Measurements from ENCODE around the gene ADGRV1.

Gene ADGRV1

DNA sequence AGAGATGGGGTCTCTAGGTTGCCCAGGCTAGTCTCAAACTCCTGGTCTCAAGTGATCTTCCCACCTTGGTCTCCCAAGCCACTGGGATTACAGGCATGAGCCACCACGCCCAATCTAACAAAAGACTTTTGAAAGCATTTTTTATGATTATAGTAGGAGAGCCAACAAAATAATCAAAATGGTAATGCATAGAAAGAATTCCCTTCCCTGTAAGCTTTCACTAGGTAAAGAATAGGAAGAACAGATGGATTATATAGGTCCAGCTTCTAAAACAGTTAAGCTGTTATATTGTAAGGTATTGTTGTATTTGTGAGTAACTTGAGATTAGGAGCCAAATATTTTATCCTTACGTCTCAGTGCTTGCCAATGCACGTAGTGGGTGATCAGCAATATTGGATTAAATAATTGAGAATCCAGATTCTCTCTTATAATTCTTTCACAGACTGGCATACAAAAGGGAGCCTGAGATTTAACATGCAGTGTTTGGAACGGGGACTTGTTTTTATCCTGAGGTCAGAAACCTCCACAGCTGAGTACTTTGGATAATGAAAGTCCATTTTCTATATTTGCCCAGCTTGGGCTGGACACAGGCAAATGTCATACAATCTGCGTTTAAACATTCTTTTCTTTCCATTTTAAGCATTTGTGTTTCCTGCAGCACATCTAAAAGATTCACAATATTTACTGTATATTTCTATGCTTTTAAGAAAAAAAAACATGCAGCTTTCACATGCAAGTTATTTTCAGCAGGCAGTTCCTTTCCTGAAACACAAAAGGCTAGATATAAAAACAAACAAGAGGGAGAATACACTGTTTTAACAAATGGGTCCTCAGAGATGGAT is 586.1 kb downstream of the ADGRV1 start:
- no peak for FAIRE-seq

DNA sequence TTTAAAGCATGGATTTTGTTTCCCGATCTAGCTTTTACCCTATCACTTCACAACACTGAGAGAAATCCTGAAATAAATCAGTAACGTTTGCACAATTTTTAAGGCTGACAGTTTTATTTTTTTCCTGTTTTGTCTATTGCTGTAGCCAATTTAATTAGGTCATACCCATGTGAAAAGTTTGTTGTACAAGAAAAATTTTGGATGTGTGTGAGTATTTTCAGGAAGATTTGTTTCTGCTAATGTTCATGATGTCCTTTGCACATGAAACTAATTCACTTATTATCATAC is 586.7 kb downstream of the ADGRV1 start:
- FAIRE-seq = no peak

DNA sequence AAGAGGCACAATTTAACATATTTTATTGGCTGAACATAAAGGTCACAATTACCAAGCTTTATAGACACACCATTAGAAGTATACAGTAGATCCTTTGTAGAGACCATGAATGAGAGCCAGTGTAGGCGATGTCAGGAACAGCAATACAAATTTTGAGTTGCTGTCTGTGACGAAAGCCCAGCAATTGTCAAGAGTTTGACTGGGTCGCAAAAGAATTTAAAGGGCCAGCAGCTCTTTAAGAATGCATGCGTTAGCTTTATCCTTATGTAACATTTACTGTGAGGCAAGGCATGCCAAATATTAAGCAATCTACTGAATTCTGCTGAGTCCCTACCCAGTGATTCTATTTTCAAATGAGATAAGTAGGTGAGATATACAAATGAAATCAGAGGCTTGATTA is 587.6 kb downstream of the ADGRV1 start:
- no peak for FAIRE-seq

DNA sequence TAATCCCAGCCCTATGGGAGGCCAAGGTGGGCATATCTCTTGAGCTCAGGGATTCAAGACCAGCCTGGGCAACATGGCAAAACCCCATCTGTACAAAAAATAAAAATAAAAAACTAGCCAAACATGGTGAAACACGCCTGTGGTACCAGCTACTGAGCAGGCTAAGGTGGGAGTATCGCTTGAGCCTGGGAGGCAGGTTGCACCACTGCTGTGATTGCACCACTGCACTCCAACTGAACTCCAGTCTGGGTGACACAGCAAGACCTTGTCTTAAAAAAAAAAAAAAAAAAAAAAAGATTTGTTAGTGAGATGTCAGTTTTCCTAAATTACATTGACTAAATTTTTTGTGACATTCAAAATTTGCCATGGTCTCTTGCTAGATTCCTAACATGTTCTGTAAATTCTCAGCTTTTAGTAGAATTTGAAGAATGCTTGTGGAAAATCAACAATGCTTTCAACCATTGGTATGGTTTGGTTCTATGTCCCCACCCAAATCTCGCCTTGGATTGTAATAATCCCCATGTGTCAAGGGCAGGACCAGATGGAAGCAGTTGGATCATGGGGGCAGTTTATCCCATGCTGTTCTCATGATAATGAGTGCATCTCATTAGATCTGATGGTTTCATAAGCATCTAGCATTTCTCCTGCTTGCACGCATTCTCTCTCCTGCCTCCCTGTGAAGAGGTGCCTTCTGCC is 588.5 kb downstream of the ADGRV1 start:
- FAIRE-seq = no peak

DNA sequence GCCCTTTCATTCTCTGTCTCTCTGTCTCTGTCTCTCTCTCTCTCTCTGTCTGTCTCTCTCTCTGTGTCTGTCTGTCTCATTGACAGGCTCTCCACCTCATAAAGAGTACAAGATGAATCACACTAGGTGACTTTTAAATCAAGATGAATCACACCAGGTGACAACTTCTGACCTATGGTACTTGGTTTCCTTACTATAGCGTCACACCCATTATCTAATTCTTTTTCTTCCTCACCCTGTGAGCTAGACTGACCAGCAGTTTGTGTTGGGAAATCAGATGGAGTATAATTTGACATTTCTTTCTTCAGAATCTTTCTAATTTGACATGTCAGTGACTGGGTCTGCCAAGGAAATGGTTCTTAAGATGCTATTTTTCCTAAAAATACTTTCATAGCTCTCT is 591.6 kb downstream of the ADGRV1 start:
- FAIRE-seq = peak; percentile 98

DNA sequence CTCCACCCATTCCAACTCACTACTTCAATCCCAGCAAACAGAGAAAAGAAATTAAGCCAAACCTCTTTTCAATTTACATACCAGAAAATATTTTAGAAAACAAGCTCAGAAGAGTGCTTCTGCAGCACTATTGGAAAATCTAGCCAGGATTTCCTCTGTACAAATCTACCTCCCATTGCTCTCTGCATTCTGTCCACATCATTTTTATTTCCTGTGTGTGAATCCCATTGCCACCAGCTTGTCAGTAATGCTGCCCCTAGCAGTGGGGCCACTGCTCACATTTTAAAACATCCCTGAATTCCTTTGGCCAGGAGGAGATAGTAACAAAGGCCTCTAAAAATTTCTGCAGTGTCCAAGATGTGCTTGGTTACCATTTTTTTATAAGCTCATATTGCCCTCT is 592.0 kb downstream of the ADGRV1 start:
- no peak for FAIRE-seq

DNA sequence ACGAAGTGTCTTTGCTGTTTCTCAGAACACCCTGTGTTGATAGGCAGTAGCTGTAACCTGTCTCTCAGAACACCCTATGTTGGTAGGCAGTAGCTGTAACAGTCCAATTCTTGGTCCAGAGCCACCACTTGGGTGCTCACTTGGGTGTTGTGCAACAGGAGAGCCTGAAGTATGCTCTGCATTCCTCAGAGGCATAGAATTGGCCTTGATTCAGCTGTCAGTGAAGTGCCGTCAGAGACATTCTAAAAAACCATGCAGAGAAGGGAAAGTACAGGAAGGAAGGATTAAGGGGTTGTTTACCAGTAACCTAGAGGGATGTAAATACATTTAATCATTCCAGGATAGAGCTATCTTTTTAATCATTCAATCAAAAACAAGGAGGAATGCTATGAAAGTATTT is 593.4 kb downstream of the ADGRV1 start:
- no peak for FAIRE-seq

DNA sequence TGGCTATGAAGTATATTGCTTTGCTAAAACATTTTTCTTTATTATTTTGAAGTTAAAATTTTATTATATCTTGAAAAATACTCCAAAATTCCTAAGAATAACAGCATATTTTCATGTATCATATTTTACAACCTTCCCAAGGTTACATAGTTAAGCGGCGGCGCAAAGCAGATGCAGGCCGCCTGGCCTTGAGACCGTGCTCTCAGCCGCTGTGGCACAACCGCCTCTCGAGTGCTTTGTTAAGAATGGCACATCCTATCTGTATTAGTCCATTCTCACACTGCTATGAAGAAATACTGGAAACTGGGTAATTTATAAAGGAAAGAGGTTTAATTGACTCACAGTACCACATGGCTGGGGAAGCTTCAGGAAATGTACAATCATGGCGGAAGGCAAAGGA is 595.7 kb downstream of the ADGRV1 start:
- no peak for FAIRE-seq

DNA sequence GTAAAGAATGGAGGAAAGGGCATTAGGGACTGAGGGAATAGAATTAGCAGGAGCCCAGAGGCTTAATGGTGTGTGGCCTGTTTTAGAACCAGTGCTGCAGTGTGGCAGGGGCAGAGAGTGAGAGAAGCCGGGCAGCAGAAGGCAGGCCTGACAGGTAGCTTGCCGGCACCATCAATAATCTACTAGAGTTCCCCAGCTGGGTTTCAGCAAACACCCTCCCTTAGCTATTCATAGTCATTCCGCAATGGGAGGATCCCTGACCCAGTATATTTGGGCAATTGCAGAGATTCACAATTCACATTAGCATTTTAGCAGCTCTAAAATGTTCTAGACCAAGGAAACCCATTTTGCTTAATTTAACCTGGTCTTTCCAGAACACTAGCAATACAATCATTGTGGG is 596.7 kb downstream of the ADGRV1 start:
- FAIRE-seq = no peak

DNA sequence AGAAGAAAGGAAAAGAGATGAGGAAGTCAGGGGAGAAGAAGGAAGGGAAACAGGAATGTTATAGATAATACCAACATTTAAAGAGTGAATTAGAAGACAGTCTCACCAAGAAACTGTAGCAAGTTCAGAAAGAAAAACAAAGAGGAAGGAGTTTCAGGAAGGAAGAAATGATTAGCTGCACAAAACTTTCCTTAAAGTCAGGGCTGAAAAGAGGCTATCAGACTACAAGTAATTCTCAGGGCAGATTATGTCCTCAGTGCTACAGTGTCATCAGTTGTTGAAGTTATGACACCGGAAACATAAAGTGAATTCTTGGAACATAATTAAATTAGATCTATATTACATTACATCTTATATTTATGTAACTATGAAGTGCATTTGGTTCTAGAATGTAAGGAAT is 597.6 kb downstream of the ADGRV1 start:
- no peak for FAIRE-seq

DNA sequence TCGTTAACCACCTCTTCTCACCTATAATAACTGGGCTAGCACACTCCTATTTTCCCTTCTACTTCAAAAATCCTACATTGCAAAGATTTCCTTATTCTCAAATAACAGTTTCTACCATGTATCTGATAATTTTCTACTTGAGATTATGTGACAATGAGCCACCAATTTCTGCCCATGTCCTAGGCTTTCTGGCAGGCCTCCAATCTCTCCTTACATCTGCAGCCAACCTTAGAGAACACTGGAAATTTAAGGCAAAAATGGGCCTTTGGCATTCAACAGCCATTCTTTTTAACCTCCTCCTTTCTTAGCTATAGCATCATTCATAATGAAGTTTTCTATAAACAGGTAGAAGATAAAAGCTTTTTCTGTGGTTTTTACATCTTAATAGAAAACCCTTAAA is 599.4 kb downstream of the ADGRV1 start:
- FAIRE-seq = no peak

DNA sequence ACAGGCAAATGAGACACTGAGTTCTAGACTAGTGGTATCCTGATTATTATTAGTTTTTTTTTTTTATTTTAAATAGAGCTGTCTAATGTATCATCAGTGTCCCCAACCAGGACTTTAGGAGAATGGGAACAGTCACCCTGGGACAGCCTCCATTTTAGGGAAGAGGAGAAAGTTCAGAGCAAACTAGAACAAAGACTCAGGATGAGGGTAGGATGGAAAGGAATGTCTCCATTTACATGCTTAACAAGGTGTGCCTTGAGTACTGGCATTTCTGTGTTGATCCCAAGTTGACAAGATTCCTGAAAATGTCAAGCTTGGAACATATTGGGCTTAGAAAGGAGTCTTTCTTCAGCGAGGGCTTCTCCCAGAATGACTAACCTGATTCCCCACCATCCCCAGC is 601.0 kb downstream of the ADGRV1 start:
- no peak for FAIRE-seq

DNA sequence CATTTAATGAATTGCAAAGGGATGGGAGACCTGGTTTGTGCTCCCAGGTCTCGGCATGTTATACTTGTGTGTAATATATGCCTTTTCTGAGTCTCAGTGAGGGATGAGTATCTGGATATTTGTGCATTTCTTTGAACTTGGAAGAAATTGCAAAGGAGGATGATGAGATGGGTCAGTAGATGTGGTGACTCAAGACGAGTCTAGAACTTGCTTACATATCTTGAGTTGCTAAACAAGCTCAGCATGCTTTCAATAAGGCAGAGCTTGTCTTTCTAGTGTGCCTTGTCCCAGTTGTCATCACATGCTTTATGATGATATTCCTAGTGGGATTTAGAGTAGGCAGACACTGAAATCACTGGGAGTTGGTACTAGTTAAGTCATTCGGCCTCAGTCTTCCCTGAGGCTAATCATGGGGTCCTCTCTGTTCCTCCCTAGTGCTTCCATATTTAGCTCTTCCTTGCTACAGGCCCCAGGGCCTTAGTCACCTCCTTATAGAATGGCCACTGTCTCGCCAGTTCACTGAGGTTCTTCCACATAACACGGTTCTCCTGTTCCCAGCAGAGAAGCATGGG is 602.2 kb downstream of the ADGRV1 start:
- no peak for FAIRE-seq

DNA sequence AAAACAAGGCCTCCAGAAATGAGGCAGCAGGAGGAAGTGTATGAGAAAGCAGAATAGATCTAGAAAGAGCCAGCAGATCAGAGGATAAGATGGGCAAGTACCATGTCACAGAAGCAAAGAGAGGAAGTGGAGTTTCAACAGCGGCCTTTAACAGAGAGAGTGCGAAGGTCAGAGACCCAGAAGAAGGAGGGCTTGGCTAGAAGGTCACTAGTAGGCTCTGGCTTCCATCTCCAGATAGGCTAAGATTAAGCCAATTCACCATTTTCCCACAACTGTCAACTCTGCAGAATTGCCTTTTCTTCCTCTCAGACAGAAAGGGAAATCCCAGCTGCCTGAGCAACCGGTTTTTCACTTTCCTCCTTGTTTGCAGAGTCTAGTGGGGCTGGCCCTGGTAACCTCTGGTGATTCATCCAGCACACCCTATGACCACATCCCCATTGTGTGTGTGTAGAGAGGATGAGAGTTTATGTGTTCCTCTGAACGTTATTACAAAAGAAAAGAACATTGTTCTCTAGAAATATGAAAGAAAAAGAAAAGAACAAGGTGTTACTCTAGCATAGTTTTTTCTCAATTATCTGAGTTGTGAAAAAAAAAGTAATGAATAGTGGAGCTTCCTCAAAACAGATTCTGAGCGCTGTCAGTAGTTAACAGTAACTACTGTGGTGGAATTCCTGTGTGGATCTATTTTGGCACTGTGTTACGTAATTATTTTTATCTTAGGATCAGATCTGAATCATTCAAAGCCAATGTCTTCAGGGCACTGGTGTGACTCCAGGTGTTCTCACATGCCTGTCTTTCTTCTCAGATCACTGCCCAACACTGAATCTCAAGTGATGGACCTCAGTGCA is 604.2 kb downstream of the ADGRV1 start:
- FAIRE-seq = no peak

DNA sequence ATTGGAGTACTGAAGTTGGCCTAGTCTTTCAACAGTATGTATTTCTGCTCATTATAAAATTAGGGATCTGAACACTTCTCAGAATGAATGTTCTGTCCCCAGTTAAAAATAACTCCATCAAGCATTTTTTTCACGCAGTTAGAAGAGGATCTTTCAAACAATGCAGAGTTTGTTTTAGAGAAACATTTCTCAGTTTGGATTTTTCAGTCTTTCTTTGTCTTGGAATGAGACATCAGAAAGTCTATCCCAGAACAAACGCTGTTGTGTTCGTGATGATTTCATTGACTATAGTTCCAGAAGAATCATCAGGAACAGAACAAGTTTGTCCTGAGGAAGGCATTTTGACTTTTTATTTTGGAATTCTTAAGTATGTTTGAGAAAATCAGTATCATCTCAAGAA is 605.8 kb downstream of the ADGRV1 start:
- no peak for FAIRE-seq

DNA sequence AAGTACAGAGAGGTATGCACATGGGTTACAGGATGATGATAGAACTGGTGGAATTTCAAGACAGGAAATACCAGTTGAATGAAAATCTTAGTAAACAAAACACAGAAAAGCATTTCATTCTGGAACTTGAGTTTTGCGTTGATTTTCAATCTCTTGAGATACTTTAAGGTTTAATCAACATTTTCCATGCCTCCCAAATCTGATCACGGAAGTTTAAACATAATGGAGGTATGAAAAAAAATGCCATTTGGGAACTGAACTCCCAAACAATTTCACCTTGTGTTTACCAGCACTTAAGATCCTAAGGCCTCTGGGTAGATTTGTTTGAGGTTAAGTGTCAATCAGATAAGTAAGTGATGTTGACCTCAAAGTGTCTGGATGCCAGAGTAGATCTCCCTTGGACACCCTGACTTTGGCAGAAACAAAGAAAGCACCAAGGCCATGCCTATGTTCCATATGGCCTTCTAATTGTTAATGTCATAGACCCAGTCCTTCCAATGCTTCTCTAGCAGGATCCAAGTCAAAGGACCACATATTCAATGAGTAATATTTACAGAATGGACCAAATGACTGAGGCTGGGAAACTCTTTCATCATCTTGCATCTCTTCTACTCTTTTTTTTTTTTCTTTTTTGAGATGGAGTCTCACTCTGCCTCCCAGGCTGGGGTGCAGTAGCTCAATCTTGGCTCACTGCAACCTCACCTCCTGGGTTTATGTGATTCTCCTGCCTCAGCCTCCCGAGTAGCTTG is 607.6 kb downstream of the ADGRV1 start:
- no peak for FAIRE-seq

DNA sequence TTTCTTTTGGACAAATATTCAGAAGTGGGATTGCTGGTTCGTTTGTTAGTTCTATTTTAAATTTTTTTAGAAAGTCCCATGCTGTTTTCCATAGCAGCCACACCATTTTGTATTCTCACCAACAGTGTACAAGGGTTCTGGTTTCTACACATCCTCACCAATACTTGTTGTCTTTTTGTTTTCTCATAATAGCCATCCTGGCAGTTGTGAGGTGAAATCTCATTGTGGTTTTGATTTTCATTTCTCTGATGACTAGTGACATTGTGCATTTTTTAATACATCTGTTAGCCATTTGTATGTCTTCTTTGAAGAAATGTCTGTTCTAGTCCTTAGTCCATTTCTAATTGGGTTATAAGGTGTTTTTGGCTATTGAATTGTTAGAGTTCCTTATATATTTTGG is 610.3 kb downstream of the ADGRV1 start:
- no peak for FAIRE-seq

DNA sequence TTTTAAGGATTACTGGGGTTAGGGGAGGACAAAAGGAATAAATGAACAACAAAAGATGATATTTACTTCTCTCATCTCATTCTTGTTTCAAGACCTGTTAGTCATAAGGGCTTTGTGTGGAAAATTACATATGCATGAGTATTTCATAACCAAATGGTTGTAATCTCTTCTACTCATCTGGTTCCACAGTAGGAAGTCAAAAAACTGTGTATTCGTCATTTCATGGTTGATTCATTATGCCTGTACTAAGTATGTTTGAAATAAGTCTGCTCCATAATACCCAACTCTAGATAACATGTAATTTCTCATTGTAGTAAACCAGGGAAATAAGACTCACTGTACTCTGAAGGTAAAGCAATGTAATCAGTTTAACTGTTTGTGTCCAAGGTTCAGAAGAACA is 611.7 kb downstream of the ADGRV1 start:
- no peak for FAIRE-seq

DNA sequence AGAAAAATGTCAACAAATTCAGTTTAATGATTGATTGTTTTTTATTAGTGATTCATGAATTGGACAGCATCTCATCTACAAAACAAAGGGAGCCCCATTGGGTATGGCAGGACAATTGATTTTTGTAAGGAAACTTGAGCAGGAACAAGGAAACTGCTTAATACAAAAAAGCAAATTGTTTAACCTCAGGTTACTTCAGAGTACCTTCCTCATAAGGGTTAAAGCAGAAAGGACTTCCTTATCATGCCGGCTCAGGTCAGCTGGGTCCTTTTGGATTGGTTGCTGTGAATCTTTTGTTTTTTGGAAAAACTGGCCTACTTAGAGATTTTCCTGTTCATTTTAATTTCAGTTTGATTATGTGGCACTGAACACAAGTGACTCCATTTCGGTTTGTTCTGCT is 612.7 kb downstream of the ADGRV1 start:
- FAIRE-seq = no peak

DNA sequence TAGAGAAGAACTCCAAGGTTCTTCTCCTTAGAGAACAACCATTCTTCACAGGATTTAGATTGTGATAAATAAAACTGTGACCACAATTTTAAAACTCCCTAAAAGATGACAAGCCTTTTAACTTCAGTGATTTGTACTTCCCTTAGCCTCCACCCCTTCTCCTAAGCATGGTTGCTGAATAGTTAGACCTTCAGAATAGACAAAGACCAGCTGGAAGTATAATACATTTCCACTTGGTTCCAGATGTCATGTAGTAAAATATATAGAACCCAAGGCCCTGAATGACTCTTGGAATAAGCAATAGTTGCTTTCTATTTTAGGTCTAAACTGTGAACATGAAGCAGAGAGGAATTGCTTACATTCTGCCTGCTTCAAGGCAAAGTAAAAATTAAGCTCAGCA is 615.8 kb downstream of the ADGRV1 start:
- no peak for FAIRE-seq

DNA sequence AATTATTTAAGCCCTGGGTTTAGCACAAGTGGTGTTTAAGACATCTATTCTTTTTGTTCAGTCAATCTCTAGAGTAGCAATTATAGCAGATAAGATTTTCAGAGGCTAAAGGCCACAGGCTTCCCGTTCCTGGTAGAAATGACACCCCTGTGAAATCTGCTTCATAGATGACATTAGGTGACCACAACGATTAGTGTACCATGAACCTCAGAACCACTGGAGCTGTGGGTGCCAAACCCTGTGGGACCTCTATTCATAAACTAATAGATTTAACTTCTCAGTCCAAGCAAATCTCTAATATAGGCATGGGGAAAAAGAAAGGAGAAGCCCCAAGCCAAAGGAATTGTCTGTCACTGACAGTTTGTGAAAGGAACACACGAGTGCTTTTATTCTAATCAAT is 617.1 kb downstream of the ADGRV1 start:
- FAIRE-seq = no peak

DNA sequence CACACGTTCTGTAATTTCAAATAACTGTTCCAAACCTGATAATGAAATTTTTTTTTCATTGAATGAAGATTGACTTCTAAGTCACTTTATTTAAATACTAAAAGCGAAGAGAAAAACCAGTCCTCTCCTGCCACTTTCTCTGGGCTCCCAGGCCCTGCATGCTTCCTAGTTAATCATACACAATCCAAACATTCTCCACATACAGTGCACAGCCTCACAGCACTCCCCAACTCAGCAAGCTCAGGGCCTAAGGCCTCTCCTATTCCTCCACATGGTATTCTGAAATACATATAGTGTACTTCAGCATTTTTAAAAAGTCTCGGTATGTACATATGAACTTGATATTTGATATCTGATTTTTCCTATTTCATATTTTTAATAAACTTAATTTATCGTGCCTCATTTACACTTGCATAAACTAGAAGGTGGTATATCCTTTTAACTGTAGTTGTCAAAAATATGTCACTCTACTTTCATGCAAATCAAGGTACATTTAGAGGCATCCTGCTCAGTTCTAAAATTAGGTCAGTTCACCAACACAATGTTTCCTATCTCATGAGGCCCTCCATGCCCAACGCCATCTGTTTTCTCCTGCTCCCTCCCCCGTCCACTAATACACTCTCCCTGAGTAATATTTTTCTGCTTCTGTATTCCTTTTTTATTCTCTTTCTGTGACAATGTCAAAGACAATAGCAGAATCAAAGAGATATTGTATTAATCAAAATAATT is 617.9 kb downstream of the ADGRV1 start:
- no peak for FAIRE-seq
